GM12872 (cell line): ENCODE data around the gene EHD4.

Experiments
- CTCF ChIP-seq: IDR thresholded peaks from 3 replicates; pipeline ENCODE4 v1.5.1; 2011; ENCODE audit warnings: low read depth, mild to moderate bottlenecking, low read length, moderate library complexity; ENCODE audit not compliant: insufficient read depth

The EHD4 gene

GRCh38 chr15:41882689-41883483 is 89.5 kb downstream of the EHD4 start:
- TF ChIP-seq CTCF, result no peak

- no peak for TF ChIP-seq CTCF
Measured at GRCh38 chr15:41881920-41882688, 90.3 kb downstream of the EHD4 start.

GRCh38 chr15:41881550-41881919 is 90.8 kb downstream of the EHD4 start:
- TF ChIP-seq CTCF, result no peak

GRCh38 chr15:41881086-41881485 is 91.3 kb downstream of the EHD4 start:
- TF ChIP-seq CTCF, result no peak

GRCh38 chr15:41880156-41880877 is 92.0 kb downstream of the EHD4 start:
- no peak for TF ChIP-seq CTCF

GRCh38 chr15:41879321-41879845 is 93.0 kb downstream of the EHD4 start:
- no peak for TF ChIP-seq CTCF

- no peak for TF ChIP-seq CTCF
Measured at GRCh38 chr15:41878355-41878699, 94.0 kb downstream of the EHD4 start.
